Measurements from ENCODE around the gene BRIP1.
"Not testable (repeated sequence)": the region's sequence is repeated elsewhere in the genome, so short reads cannot be mapped to it uniquely, and the experiment has no call there.

Gene BRIP1

GRCh38 chr17:61723183-61723582 lies 140.1 kb downstream of the BRIP1 start:
- DNase-seq: no peak

- DNase-seq: no peak
These were observed 140.9 kb downstream of the BRIP1 start for GRCh38 chr17:61722398-61722797.

- no peak for DNase-seq
These were observed 143.1 kb downstream of the BRIP1 start for GRCh38 chr17:61720016-61720795.

- not testable (repeated sequence) for DNase-seq
These were observed 144.1 kb downstream of the BRIP1 start for GRCh38 chr17:61719220-61719619.

GRCh38 chr17:61718022-61718421 lies 145.3 kb downstream of the BRIP1 start:
- no peak for DNase-seq

GRCh38 chr17:61717352-61717751 lies 146.0 kb downstream of the BRIP1 start:
- no peak for DNase-seq

- DNase-seq: no peak
These were observed 147.0 kb downstream of the BRIP1 start for GRCh38 chr17:61716225-61716829.

GRCh38 chr17:61715348-61715747 lies 148.0 kb downstream of the BRIP1 start:
- no peak for DNase-seq

GRCh38 chr17:61714300-61714699 lies 149.0 kb downstream of the BRIP1 start:
- no peak for DNase-seq

GRCh38 chr17:61713035-61713434 lies 150.3 kb downstream of the BRIP1 start:
- no peak for DNase-seq

GRCh38 chr17:61710546-61710945 lies 152.8 kb downstream of the BRIP1 start:
- DNase-seq: no peak

GRCh38 chr17:61709567-61709966 lies 153.8 kb downstream of the BRIP1 start:
- no peak for DNase-seq

- no peak for DNase-seq
These were observed 158.3 kb downstream of the BRIP1 start for GRCh38 chr17:61704935-61705449.

- DNase-seq: no peak
These were observed 160.9 kb downstream of the BRIP1 start for GRCh38 chr17:61702450-61702849.

- no peak for DNase-seq
These were observed 161.3 kb downstream of the BRIP1 start for GRCh38 chr17:61701978-61702377.

GRCh38 chr17:61701334-61701733 lies 162.0 kb downstream of the BRIP1 start:
- DNase-seq: no peak

- DNase-seq: no peak
These were observed 163.1 kb downstream of the BRIP1 start for GRCh38 chr17:61700252-61700651.

GRCh38 chr17:61699694-61700093 lies 163.6 kb downstream of the BRIP1 start:
- no peak for DNase-seq

- no peak for DNase-seq
These were observed 164.3 kb downstream of the BRIP1 start for GRCh38 chr17:61699032-61699431.

- no peak for DNase-seq
These were observed 165.1 kb downstream of the BRIP1 start for GRCh38 chr17:61698244-61698643.

GRCh38 chr17:61695779-61696337 lies 167.5 kb downstream of the BRIP1 start:
- no peak for DNase-seq

GRCh38 chr17:61694095-61694494 lies 169.2 kb downstream of the BRIP1 start:
- no peak for DNase-seq

GRCh38 chr17:61689610-61690180 lies 173.6 kb downstream of the BRIP1 start:
- DNase-seq: no peak

GRCh38 chr17:61687769-61688168 lies 175.6 kb downstream of the BRIP1 start:
- DNase-seq: no peak

Data from DMS79 treated with DMSO at 0.1 percent for 48 hours (cell line).